Skeletal muscle satellite cell (primary cell): ENCODE data around the gene POLR3C.
"Not testable (repeated sequence)": the region's sequence is repeated elsewhere in the genome, so short reads cannot be mapped to it uniquely, and the experiment has no call there.

ENCODE experiments used
- H3K27me3 ChIP-seq: 2 replicates; pipeline ENCODE4 v1.7.0; 2013; ENCODE audit warnings: low read length; ENCODE audit not compliant: control insufficient read depth, insufficient read depth
- H3K36me3 ChIP-seq: 2 replicates; pipeline ENCODE4 v1.7.0; 2013; ENCODE audit warnings: mild to moderate bottlenecking, control low read depth, low read length; ENCODE audit not compliant: insufficient read depth
- H3K4me1 ChIP-seq: 2 replicates; pipeline ENCODE4 v1.7.0; 2013; ENCODE audit warnings: low read length; ENCODE audit not compliant: control insufficient read depth, insufficient read depth
- H3K4me2 ChIP-seq: 2 replicates; pipeline ENCODE4 v1.7.0; 2013; ENCODE audit warnings: mild to moderate bottlenecking, low read length
- H3K4me3 ChIP-seq: 2 replicates; pipeline ENCODE4 v1.7.0; 2013; ENCODE audit warnings: low read length
- H3K9ac ChIP-seq: 2 replicates; pipeline ENCODE4 v1.7.0; 2013; ENCODE audit warnings: mild to moderate bottlenecking, low read depth, low read length, moderate library complexity
- H3K9me3 ChIP-seq: replicated peaks from 2 replicates; pipeline ENCODE4 v1.7.0; 2013; ENCODE audit warnings: mild to moderate bottlenecking, control low read depth, low read length

The POLR3C gene

DNA sequence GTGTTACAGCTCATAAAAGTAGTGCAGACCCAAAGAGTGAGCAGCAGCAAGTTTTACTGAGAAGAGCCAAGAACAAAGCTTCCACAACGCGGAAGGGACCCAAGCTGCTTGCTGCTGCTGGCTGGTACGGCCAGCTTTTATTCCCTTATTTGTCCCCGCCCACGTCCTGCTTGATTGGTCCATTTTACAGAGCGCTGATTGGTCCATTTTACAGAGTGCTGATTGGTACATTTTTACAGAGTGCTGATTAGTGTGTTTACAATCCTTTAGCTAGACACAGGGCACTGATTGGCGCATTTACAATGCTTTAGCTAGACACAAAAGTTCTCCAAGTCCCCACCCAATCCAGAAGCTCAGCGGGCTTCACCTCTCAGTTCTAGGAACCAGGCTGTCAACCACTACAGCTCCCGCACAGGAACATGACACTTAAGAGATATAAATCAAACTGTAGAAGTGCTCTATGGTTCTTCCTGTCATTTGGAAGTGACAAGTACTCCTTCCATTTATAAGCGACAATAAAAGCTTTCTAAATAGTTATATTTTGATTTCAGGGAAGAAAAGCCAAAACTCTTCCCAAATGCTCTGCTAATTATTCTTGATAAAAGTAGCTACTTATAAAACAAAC lies 28.6 kb upstream of the POLR3C start:
- Histone ChIP-seq H3K4me3 (no peak overlapping the region), H3K4me2 (no peak overlapping the region), H3K27me3 (no peaks in the 10 kb centered on the region), H3K36me3 (no peaks in the 10 kb centered on the region), H3K9me3 (peaks cover 5% of the 10 kb centered on the region), H3K9ac (no peak overlapping the region), H3K4me1 (no peaks in the 10 kb centered on the region)

DNA sequence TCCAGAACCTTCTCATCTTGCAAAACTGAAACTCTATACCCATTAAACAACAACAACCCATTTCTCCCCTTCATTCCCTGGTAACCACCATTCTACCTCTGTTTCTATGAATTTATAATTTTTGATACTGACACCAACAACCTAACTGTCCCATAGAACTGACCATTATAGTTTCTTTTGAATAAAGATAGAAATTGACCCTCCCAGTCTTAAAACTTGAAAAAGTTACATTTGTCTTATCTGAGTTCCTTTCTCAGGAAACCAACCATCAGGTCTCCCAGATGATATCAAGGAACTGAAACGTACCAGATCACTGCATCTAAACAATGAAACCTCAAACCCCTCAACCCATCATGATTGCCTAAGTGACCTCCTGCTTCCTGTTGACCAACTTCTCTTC lies 27.2 kb upstream of the POLR3C start:
- H3K36me3 ChIP-seq = no peaks in the 10 kb centered on the region
- no peak overlapping the region for H3K4me3 ChIP-seq
- no peak overlapping the region for H3K4me2 ChIP-seq
- H3K4me1 ChIP-seq = peaks cover 3% of the 10 kb centered on the region
- H3K9ac ChIP-seq = no peak overlapping the region
- peaks cover 5% of the 10 kb centered on the region for H3K9me3 ChIP-seq
- H3K27me3 ChIP-seq = no peaks in the 10 kb centered on the region

GRCh38 chr1:145799806-145800205 lies 24.2 kb upstream of the POLR3C start:
- H3K4me2 ChIP-seq = no peak overlapping the region
- peaks cover 15% of the 10 kb centered on the region for H3K4me1 ChIP-seq

GRCh38 chr1:145804235-145805045 lies 19.6 kb upstream of the POLR3C start:
- H3K36me3 ChIP-seq = no peaks in the 10 kb centered on the region
- H3K4me1 ChIP-seq = peaks cover 15% of the 10 kb centered on the region
- no peaks in the 10 kb centered on the region for H3K27me3 ChIP-seq
- no peak overlapping the region for H3K4me3 ChIP-seq
- H3K9ac ChIP-seq = no peak overlapping the region
- H3K9me3 ChIP-seq = no peaks in the 10 kb centered on the region
- H3K4me2 ChIP-seq = no peak overlapping the region

More at GRCh38 chr1:145799806-145800205, 24.2 kb upstream of the POLR3C start:
- Histone ChIP-seq H3K9ac (no peak overlapping the region), H3K9me3 (peaks cover 5% of the 10 kb centered on the region), H3K27me3 (no peaks in the 10 kb centered on the region), H3K4me3 (no peak overlapping the region), H3K36me3 (no peaks in the 10 kb centered on the region)

- Histone ChIP-seq H3K4me2 (no peak overlapping the region), H3K9me3 (no peaks in the 10 kb centered on the region), H3K9ac (no peak overlapping the region), H3K27me3 (no peaks in the 10 kb centered on the region), H3K4me1 (peaks cover 15% of the 10 kb centered on the region), H3K4me3 (no peak overlapping the region), H3K36me3 (no peaks in the 10 kb centered on the region)
Measured at GRCh38 chr1:145805057-145805456, 18.9 kb upstream of the POLR3C start.

DNA sequence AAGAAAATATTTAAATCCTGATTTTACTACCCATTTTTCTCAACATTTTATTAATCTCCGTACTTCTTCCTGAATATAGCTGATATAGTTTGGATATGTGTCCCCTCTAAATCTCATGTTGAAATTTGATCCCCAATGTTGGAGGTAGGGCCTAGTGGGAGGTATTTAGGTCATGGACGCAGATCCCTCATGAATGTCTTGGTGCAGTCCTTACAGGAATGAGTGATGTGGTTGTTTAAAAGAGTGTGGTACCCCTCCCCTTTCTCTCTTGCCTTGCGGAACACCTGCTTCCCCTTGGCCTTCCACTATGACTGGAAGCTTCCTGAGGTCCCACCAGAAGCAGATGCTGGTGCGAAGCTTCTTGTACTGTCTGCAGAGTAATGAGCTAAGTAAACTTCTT lies 17.6 kb upstream of the POLR3C start:
- H3K36me3 ChIP-seq = no peaks in the 10 kb centered on the region
- H3K9me3 ChIP-seq = no peaks in the 10 kb centered on the region
- peaks cover 12% of the 10 kb centered on the region for H3K4me1 ChIP-seq
- no peak overlapping the region for H3K4me3 ChIP-seq
- H3K9ac ChIP-seq = no peak overlapping the region
- no peak overlapping the region for H3K4me2 ChIP-seq
- H3K27me3 ChIP-seq = no peaks in the 10 kb centered on the region

GRCh38 chr1:145806844-145807243 lies 17.2 kb upstream of the POLR3C start:
- Histone ChIP-seq H3K9me3 (no peaks in the 10 kb centered on the region), H3K4me2 (no peak overlapping the region), H3K4me1 (peaks cover 12% of the 10 kb centered on the region), H3K27me3 (no peaks in the 10 kb centered on the region), H3K4me3 (no peak overlapping the region), H3K36me3 (no peaks in the 10 kb centered on the region), H3K9ac (no peak overlapping the region)

GRCh38 chr1:145812977-145813810 lies 10.8 kb upstream of the POLR3C start:
- not testable (repeated sequence) for H3K4me3 ChIP-seq, H3K9me3 ChIP-seq, H3K9ac ChIP-seq, H3K27me3 ChIP-seq, H3K36me3 ChIP-seq, H3K4me1 ChIP-seq
- H3K4me2 ChIP-seq = peak overlapping the region; percentile 49

DNA sequence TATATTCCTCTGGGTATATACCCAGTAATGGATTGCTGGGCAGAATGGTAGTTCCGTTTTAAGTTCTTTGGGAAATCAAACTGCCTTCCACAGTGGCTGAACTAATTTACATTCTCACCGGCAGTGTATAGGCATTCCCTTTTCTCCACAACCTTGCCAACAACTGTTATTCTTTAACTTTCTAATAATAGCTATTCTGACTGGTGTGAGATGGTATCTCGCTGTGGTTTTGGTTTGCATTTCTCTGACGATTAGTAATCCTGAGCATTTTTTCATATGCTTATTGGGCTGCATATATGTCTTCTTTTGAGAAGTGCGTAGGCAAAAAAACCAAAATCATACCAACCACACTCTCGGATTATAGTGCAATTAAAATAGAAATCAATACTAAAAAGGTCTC lies 5.9 kb upstream of the POLR3C start:
- peak overlapping the region; percentile 63 for H3K4me2 ChIP-seq
- not testable (repeated sequence) for H3K36me3 ChIP-seq, H3K9me3 ChIP-seq, H3K27me3 ChIP-seq, H3K4me3 ChIP-seq, H3K4me1 ChIP-seq
- H3K9ac ChIP-seq = peak overlapping the region; percentile 47

DNA sequence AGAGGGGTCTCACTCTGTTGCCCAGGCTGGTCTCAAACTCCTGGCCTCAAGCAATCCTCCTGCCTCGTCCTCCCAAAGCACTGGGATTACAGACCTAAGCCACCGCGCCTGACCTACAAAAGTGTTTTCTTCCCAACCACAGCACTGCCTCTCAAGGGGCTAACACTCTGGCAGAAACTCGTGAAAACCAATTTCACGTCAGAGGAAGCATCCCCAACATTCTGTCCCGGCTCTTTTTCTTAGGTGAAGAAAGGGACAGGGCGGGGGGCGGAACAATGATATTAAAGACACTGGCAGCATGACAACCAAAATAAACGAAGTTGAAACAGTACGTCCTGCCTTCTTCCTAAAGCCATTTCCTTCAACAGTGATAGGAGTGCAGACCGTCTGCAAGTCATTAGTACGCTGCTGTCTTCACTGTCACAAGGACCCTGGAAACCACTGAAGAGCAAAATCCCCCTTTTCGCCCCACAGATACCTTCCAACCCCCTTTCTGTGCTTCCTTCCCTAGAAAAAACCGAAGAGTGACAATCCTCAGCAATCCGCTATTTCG lies 1.1 kb upstream of the POLR3C start:
- H3K27me3 ChIP-seq, H3K9ac ChIP-seq, H3K9me3 ChIP-seq: not testable (repeated sequence)
- H3K4me1 ChIP-seq = peaks cover 11% of the 10 kb centered on the region
- H3K4me2 ChIP-seq = peak overlapping the region; percentile 64
- H3K36me3 ChIP-seq = peaks cover 19% of the 10 kb centered on the region
- H3K4me3 ChIP-seq = peak overlapping the region; percentile 56

DNA sequence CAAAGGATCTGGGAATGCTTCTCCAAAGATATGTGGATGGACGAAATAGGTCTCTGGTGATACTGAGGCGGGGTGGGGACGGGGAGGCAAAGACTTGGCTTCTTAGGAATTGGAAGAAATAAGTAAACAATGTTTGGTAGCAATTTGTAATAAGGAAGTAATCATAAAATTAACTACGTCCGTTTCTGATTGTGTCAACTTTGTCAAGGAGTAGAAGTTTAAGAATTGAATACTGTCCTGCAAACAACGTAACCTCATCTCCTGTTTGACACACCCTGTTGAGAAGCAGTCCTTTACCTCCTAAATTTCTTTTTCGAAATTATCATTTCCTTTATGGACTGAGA lies 471 bp downstream of the POLR3C start:
- H3K4me3 ChIP-seq = peak overlapping the region; percentile 99
- H3K4me1 ChIP-seq = peaks cover 10% of the 10 kb centered on the region
- H3K9ac ChIP-seq = peak overlapping the region; percentile 98
- H3K36me3 ChIP-seq = peaks cover 35% of the 10 kb centered on the region
- H3K27me3 ChIP-seq = no peaks in the 10 kb centered on the region
- peak overlapping the region; percentile 92 for H3K4me2 ChIP-seq
- no peaks in the 10 kb centered on the region for H3K9me3 ChIP-seq
